Measurements from ENCODE around the gene NARF. TPM values are rescaled to one million over a fixed set of nuclear protein-coding genes. Genes with fewer than 3 reads are reported as not detected.
"Not testable (repeated sequence)": the region's sequence is repeated elsewhere in the genome, so short reads cannot be mapped to it uniquely, and the experiment has no call there.

NARF gene
- total RNA-seq, 2 experiments from 2014 or later = 150 to 153 TPM

GRCh38 chr17:82525712-82526111 lies 67.2 kb downstream of the NARF start:
- POLR2A ChIA-PET = no interaction called here
- Mint-ChIP-seq H3K4me3 (no peak overlapping the region), H3K9me3 (no peaks in the 10 kb centered on the region), H3K4me1 (peaks cover 55% of the 10 kb centered on the region), H3K27me3 (no peaks in the 10 kb centered on the region), H3K27ac (peak overlapping the region; percentile 44), H3K36me3 (ENCODE audit: low read depth) (peaks cover 25% of the 10 kb centered on the region)
- CTCF ChIA-PET = no interaction called here
- no peak for DNase-seq

DNA sequence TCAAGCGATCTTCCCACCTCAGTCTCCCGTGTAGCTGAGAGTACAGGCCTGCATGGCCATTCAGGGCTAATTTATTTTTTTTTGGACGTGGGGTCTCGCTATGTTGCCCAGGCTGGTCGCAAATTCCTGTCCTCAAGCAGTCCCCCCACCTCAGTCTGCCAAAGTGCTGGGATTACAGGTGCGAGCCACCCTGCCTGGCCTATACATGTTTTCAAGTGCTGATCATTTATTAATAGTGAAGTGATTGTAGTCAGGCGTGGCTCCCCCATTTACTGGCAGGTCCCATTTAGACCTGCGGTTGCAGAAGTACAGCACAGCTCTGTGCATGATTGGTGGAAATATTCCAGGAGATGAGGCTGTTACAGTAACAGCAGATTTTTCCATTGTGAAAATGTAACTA lies 69.4 kb downstream of the NARF start:
- Mint-ChIP-seq H3K36me3 (ENCODE audit: low read depth) (peaks cover 23% of the 10 kb centered on the region), H3K27me3 (no peaks in the 10 kb centered on the region), H3K27ac (no peak overlapping the region), H3K4me1 (peaks cover 47% of the 10 kb centered on the region), H3K9me3 (no peaks in the 10 kb centered on the region), H3K4me3 (no peak overlapping the region)
- ChIA-PET POLR2A (interaction anchor here (1.5 to 5.5 kb wide), 2 partner anchors 8 to 30 kb away, joined by 5 to 38 read pairs; partner anchors contain the start of gene FOXK2), CTCF (no interaction called here)
- DNase-seq = no peak

- POLR2A ChIA-PET = interaction anchor here (5.5 kb wide), 1 partner anchor 9 kb away, joined by 38 read pairs; the partner anchor contains the start of gene FOXK2
- H3K9me3 Mint-ChIP-seq = no peaks in the 10 kb centered on the region
- H3K4me3 Mint-ChIP-seq = no peak overlapping the region
- H3K4me1 Mint-ChIP-seq = peaks cover 47% of the 10 kb centered on the region
- H3K27me3 Mint-ChIP-seq = no peaks in the 10 kb centered on the region
- peaks cover 20% of the 10 kb centered on the region for H3K36me3 Mint-ChIP-seq (ENCODE audit: low read depth)
- CTCF ChIA-PET = interaction anchor here (0.7 to 2.2 kb wide), 2 partner anchors 23 to 25 kb away, joined by 3 to 6 read pairs; no protein-coding TSS in a partner anchor
- no peak for DNase-seq
- no peak overlapping the region for H3K27ac Mint-ChIP-seq
Observed at GRCh38 chr17:82528484-82529265, 70.1 kb downstream of the NARF start.

GRCh38 chr17:82529914-82530300 lies 71.4 kb downstream of the NARF start:
- Mint-ChIP-seq H3K4me3 (no peak overlapping the region), H3K36me3 (ENCODE audit: low read depth) (peaks cover 16% of the 10 kb centered on the region), H3K9me3 (no peaks in the 10 kb centered on the region), H3K4me1 (peaks cover 49% of the 10 kb centered on the region), H3K27ac (no peak overlapping the region), H3K27me3 (no peaks in the 10 kb centered on the region)
- ChIA-PET CTCF (interaction anchor here (0.6 to 2.5 kb wide), 5 partner anchors 10 to 59 kb away, joined by 3 to 14 read pairs (median 4); partner anchors contain the start of gene FOXK2), POLR2A (interaction anchor here (5.5 kb wide), 1 partner anchor 10 kb away, joined by 38 read pairs; the partner anchor contains the start of gene FOXK2)
- DNase-seq = no peak

DNA sequence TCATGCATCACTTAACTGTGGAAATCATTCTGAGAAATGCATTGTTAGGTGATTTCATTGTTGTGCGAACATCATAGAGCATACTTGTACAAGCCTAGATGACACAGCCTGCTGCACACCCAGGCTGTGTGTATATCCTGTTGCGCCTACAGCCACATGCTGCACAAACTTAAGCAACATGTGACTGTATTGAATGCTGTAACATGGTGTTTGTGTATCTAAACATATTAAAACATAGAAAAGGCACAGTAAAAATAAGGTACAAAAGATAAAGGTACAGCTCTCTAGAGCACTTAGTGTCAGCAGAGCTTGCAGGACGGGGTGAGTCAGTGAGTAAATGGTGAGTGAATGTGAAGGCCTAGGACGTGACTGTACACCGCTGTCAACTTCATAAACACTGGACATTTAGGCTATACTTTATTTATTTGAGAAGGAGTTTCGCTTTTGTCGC lies 72.9 kb downstream of the NARF start:
- no peak for DNase-seq
- ChIA-PET POLR2A (interaction anchor here (5.5 kb wide), 1 partner anchor 12 kb away, joined by 38 read pairs; the partner anchor contains the start of gene FOXK2), CTCF (interaction anchor here (1.2 to 2.5 kb wide), 2 partner anchors 10 to 11 kb away, joined by 3 to 14 read pairs; partner anchors contain the start of gene FOXK2)
- Mint-ChIP-seq H3K4me3 (no peak overlapping the region), H3K36me3 (ENCODE audit: low read depth) (peaks cover 13% of the 10 kb centered on the region), H3K9me3 (no peaks in the 10 kb centered on the region), H3K27ac (peak overlapping the region; percentile 77), H3K27me3 (no peaks in the 10 kb centered on the region), H3K4me1 (peaks cover 57% of the 10 kb centered on the region)

DNA sequence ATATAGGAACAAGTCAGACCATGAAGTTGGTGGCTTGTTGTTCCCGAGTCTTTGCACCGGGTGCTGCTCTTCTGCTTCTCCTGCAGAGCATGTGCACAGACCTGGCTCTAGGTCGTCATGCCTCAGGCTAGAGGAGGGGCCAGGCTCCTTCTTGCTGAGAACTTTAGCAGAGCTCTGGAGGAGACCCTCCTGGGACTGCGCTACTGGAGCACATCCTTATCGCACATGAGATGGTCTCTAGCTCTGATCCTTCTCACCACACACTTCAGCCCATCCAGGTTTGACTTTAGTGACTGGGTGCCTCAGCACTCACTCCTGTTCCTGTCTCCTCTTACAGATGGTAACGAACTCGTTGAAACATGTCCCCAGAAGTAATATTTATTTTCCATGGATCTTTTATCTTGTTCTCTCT lies 75.9 kb downstream of the NARF start:
- H3K4me3 Mint-ChIP-seq = no peak overlapping the region
- peaks cover 10% of the 10 kb centered on the region for H3K36me3 Mint-ChIP-seq (ENCODE audit: low read depth)

DNA sequence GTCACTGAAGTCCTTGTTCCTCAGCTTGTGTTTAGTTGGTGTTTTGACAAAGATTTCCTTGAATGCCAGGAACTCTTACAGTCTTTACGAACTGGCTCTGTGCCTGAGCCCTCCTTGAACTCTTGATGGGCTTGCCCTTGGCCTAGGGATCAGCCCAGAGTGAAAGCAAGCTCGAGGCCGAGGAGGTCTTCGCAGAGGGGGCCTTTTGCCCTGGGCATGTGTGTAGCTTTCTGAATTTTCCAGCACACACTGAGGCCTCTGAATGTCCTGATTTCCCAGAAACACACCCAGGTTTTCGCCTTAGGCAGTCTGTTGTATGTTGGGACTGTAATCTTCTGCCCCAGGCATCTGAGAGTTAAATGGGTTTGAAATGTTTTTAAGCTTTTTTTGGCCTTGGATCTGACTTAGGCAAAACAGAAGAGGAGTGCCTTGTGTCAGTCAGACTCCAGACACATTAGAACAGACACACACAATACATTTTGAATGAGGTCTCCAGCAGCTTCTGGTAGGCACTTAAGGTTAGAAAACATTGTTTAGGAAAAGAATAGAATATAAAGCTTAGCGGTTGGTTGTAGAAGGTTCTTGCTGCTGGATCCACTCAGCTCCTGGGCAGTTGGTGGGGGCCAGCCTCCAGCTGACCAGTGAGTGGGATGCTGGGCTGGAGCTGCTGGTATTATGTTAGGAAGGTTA lies 78.1 kb downstream of the NARF start:
- peaks cover 5% of the 10 kb centered on the region for H3K36me3 Mint-ChIP-seq (ENCODE audit: low read depth)
- no peaks in the 10 kb centered on the region for H3K27me3 Mint-ChIP-seq
- no peaks in the 10 kb centered on the region for H3K9me3 Mint-ChIP-seq
- CTCF ChIA-PET = interaction anchor here (0.7 to 4.7 kb wide), 3 partner anchors 14 to 41 kb away, joined by 3 to 21 read pairs (median 13); no protein-coding TSS in a partner anchor
- peaks cover 52% of the 10 kb centered on the region for H3K4me1 Mint-ChIP-seq
- H3K4me3 Mint-ChIP-seq = peak overlapping the region; percentile 19
- peak overlapping the region; percentile 66 for H3K27ac Mint-ChIP-seq
- POLR2A ChIA-PET = interaction anchor here (0.7 to 3.1 kb wide), 5 partner anchors 17 to 79 kb away, joined by 3 to 21 read pairs (median 3); partner anchors contain the start of gene FOXK2
- no peak for DNase-seq

More for the DNA sequence above, 75.9 kb downstream of the NARF start:
- Mint-ChIP-seq H3K9me3 (no peaks in the 10 kb centered on the region), H3K27me3 (no peaks in the 10 kb centered on the region), H3K27ac (peak overlapping the region; percentile 66), H3K4me1 (peaks cover 65% of the 10 kb centered on the region)
- no peak for DNase-seq
- POLR2A ChIA-PET = interaction anchor here (3.1 kb wide), 1 partner anchor 15 kb away, joined by 21 read pairs; the partner anchor contains the start of gene FOXK2
- CTCF ChIA-PET = interaction anchor here (4.7 kb wide), 1 partner anchor 19 kb away, joined by 21 read pairs; no protein-coding TSS in a partner anchor

GRCh38 chr17:82537228-82537627 lies 78.7 kb downstream of the NARF start:
- POLR2A ChIA-PET = interaction anchor here (0.7 to 3.1 kb wide), 2 partner anchors 17 to 41 kb away, joined by 3 to 21 read pairs; partner anchors contain the start of gene FOXK2
- DNase-seq = not testable (repeated sequence)

DNA sequence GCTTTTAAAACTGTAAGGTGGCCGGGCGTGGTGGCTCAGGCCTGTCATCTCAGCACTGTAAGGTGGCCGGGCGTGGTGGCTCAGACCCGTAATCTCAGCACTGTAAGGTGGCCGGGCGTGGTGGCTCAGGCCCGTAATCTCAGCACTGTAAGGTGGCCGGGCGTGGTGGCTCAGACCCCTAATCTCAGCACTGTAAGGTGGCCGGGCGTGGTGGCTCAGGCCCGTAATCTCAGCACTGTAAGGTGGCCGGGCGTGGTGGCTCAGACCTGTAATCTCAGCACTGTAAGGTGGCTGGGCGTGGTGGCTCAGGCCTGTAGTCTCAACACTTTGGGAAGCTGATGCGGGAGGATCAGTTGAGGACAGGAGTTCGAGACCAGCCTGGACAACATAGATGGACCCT lies 80.5 kb downstream of the NARF start:
- CTCF ChIA-PET; POLR2A ChIA-PET; H3K27me3 Mint-ChIP-seq; DNase-seq; H3K36me3 Mint-ChIP-seq (ENCODE audit: low read depth); H3K27ac Mint-ChIP-seq; H3K9me3 Mint-ChIP-seq; H3K4me3 Mint-ChIP-seq: not testable (repeated sequence)
- peaks cover 53% of the 10 kb centered on the region for H3K4me1 Mint-ChIP-seq

More at GRCh38 chr17:82537228-82537627, 78.7 kb downstream of the NARF start:
- not testable (repeated sequence) for H3K4me3 Mint-ChIP-seq; H3K36me3 Mint-ChIP-seq (ENCODE audit: low read depth); H3K27ac Mint-ChIP-seq; H3K9me3 Mint-ChIP-seq; H3K27me3 Mint-ChIP-seq
- CTCF ChIA-PET = interaction anchor here (2.8 to 4.7 kb wide), 2 partner anchors 14 to 17 kb away, joined by 13 to 21 read pairs; no protein-coding TSS in a partner anchor
- H3K4me1 Mint-ChIP-seq = peaks cover 52% of the 10 kb centered on the region

Other genes starting within 250 kb of the NARF start
- gene CCDC57, start 245.9 kb upstream of the NARF start, total RNA-seq = 10 to 100 TPM; 49.8 to 54.9 TPM
- 100 to 1,000 TPM; 206 to 210 TPM for gene SLC16A3, start 229.7 kb upstream of the NARF start, total RNA-seq
- 100 to 1,000 TPM; 116 TPM for gene CSNK1D, start 185.0 kb upstream of the NARF start, total RNA-seq
- gene CD7, start 141.1 kb upstream of the NARF start, total RNA-seq = 100 to 1,000 TPM; 138 to 140 TPM
- gene SECTM1, start 125.0 kb upstream of the NARF start, total RNA-seq = 10 to 100 TPM; 18.3 to 18.5 TPM
- gene TEX19, start 99.5 kb upstream of the NARF start, total RNA-seq = not detected
- gene UTS2R, start 87.0 kb upstream of the NARF start, total RNA-seq = not detected
- 10 to 100 TPM; 58.3 to 60.6 TPM for gene HEXD, start 40.4 kb upstream of the NARF start, total RNA-seq
- gene OGFOD3, start 40.2 kb upstream of the NARF start, total RNA-seq = 10 to 100 TPM; 26.7 to 29.4 TPM
- 100 to 1,000 TPM; 308 to 313 TPM for gene CYBC1, start 8.0 kb upstream of the NARF start, total RNA-seq
- gene FOXK2, start 61.0 kb downstream of the NARF start, total RNA-seq = 10 to 100 TPM; 53.3 to 68.2 TPM
- gene WDR45B, start 189.7 kb downstream of the NARF start, total RNA-seq = 10 to 100 TPM; 41.0 to 42.9 TPM
- gene RAB40B, start 240.0 kb downstream of the NARF start, total RNA-seq = 1 to 10 TPM; 1.4 to 2.0 TPM

All from activated CD4-positive, alpha-beta memory T cell treated with anti-CD3 and anti-CD28 coated beads, Interleukin-2, amount 10 ng/mL, durations not matched to agents 7 days and 5 days (primary cell).